HepG2 (cell line): ENCODE measurements around the gene TIAM2. TPM values are rescaled to one million over a fixed set of nuclear protein-coding genes. Genes with fewer than 3 reads are reported as not detected.

Experiments used
- HNRNPK ChIP-seq: fragments of 200-400 bp; formaldehyde crosslinking; IDR thresholded peaks from 2 replicates; pipeline ENCODE4 v1.6.1; 2018; ENCODE audit warnings: low read length, low read depth, moderate library complexity, mild to moderate bottlenecking; ENCODE audit not compliant: poor library complexity, severe bottlenecking
- IRF1 ChIP-seq: sonication (generic); formaldehyde crosslinking; IDR thresholded peaks from 2 replicates; pipeline ENCODE4 v1.4.0; 2020; ENCODE audit warnings: low read depth, mild to moderate bottlenecking, missing genetic modification reagents
- PLRG1 ChIP-seq: fragments of 450-650 bp; conservative IDR thresholded peaks from 2 replicates; pipeline ENCODE4 v1.6.1; 2016
- RXRA ChIP-seq: sonication (generic); formaldehyde crosslinking; IDR thresholded peaks from 2 replicates; pipeline ENCODE4 v1.5.1; 2020; ENCODE audit warnings: missing genetic modification reagents
- ZBTB40 ChIP-seq, 2 experiments: fragments of 450-650 bp in 1 of 2; sonication (generic) in 1 of 2; formaldehyde crosslinking in 1 of 2; IDR thresholded peaks; 2 replicates each; pipeline versions ENCODE4 v1.6.1 to v1.8.0; 2016 to 2022; ENCODE audit warnings: antibody characterized with exemption in 1 of 2, mild to moderate bottlenecking in 1 of 2, missing genetic modification reagents in 1 of 2
- ZNF281 ChIP-seq: sonication (generic); formaldehyde crosslinking; IDR thresholded peaks from 2 replicates; pipeline ENCODE4 v1.4.0; 2020; ENCODE audit warnings: missing genetic modification reagents, borderline replicate concordance
- ZNF484 ChIP-seq: sonication (generic); formaldehyde crosslinking; IDR thresholded peaks from 2 replicates; pipeline ENCODE4 v1.5.1; 2020; ENCODE audit warnings: mild to moderate bottlenecking, low read depth, missing genetic modification reagents, borderline replicate concordance
- ZNF766 ChIP-seq: sonication (generic); formaldehyde crosslinking; IDR thresholded peaks from 2 replicates; pipeline ENCODE4 v1.5.0; 2020; ENCODE audit warnings: missing genetic modification reagents, borderline replicate concordance
- polyA plus RNA-seq, 8 experiments: library from polyadenylated mRNA; depleted of rRNA in 3 of 8; stranded (reverse) in 7 of 8; unstranded in 1 of 8; fragments of >200 nt; fragmentation: Illumina TruSeq in 4 of 8; extraction: Trizol in 4 of 8; gene quantifications; 2 replicates each; pipeline versions ENCODE4 v1.2.1 to v1.2.3, GENCODE V29; 2011 to 2016; ENCODE audit warnings: low read depth in 4 of 8, missing spikeins in 1 of 8, mixed read lengths in 1 of 8; ENCODE audit not compliant: insufficient read depth in 1 of 8
- total RNA-seq, 5 experiments: library from RNA; depleted of rRNA; stranded (reverse); fragments of >200 nt; fragmentation: Illumina TruSeq; extraction: Trizol; gene quantifications; 2 replicates each; pipeline ENCODE4 v1.2.3, GENCODE V29; 2016; ENCODE audit warnings: low read depth in 1 of 5

Gene TIAM2
- total and polyA plus RNA-seq, 2 of the 13 experiments (the other 11 are each of a cell fraction or from before 2014, with no cell fraction given) = 4.1 to 4.5 TPM

GRCh38 chr6:155130161-155130853, 135.2 kb downstream of the TIAM2 start (continued):
- TF ChIP-seq ZBTB40 (IDR thresholded peaks at IDR 0.05) = no peak
- TF ChIP-seq ZBTB40 (CRISPR knock-in tag; IDR thresholded peaks at IDR 0.05) = no peak
- no peak for TF ChIP-seq PLRG1
- no peak for TF ChIP-seq ZNF766 (CRISPR knock-in tag)
- no peak for TF ChIP-seq ZNF484
- no peak for TF ChIP-seq ZNF281 (CRISPR knock-in tag)
- TF ChIP-seq IRF1 (CRISPR knock-in tag) = no peak
- TF ChIP-seq RXRA = no peak
- TF ChIP-seq HNRNPK = no peak
